KMS-11 (cell line): ENCODE data around the gene VNN1.
"Not testable (repeated sequence)": the region's sequence is repeated elsewhere in the genome, so short reads cannot be mapped to it uniquely, and the experiment has no call there.

Experiments used
- H2AFZ ChIP-seq: fragments of 200-600 bp; sonication (generic); 2 replicates; pipeline ENCODE4 v1.6.1; 2016; ENCODE audit warnings: antibody characterized with exemption, mixed run types, low read depth
- H3K27ac ChIP-seq: fragments of 200-600 bp; sonication (generic); 2 replicates; pipeline ENCODE4 v1.6.1; 2016; ENCODE audit warnings: mild to moderate bottlenecking, mixed run types
- H3K27me3 ChIP-seq: fragments of 200-600 bp; sonication (generic); 2 replicates; pipeline ENCODE4 v1.6.1; 2017; ENCODE audit warnings: mild to moderate bottlenecking, low read depth, mixed run types, moderate library complexity; ENCODE audit not compliant: insufficient read depth
- H3K36me3 ChIP-seq: fragments of 200-600 bp; sonication (generic); 2 replicates; pipeline ENCODE4 v1.6.1; 2017; ENCODE audit warnings: mild to moderate bottlenecking, mixed run types; ENCODE audit not compliant: insufficient read depth
- H3K4me1 ChIP-seq: fragments of 200-600 bp; sonication (generic); 2 replicates; pipeline ENCODE4 v1.6.1; 2016; ENCODE audit warnings: mild to moderate bottlenecking, low read depth, mixed run types; ENCODE audit not compliant: poor library complexity, severe bottlenecking
- H3K4me2 ChIP-seq: fragments of 200-600 bp; sonication (generic); 2 replicates; pipeline ENCODE4 v1.7.0; 2016; ENCODE audit warnings: mild to moderate bottlenecking, mixed run types
- H3K4me3 ChIP-seq: fragments of 200-600 bp; sonication (generic); IDR thresholded peaks from 2 replicates; pipeline ENCODE4 v1.6.1; 2017; ENCODE audit warnings: low read depth, low read length, mixed read lengths; ENCODE audit not compliant: insufficient read depth
- H3K79me2 ChIP-seq: fragments of 200-600 bp; sonication (generic); 2 replicates; pipeline ENCODE4 v1.6.1; 2016; ENCODE audit warnings: low read depth, mixed run types; ENCODE audit not compliant: insufficient read depth
- H3K9ac ChIP-seq: fragments of 200-600 bp; sonication (generic); 2 replicates; pipeline ENCODE4 v1.6.1; 2016; ENCODE audit warnings: mild to moderate bottlenecking, mixed run types
- H4K20me1 ChIP-seq: fragments of 200-600 bp; sonication (generic); 2 replicates; pipeline ENCODE4 v1.6.1; 2016; ENCODE audit warnings: mild to moderate bottlenecking, mixed run types; ENCODE audit not compliant: insufficient read depth
- TF ChIP-seq, protein P1 (sequence below): fragments of 200-600 bp; sonication (generic); conservative IDR thresholded peaks from 2 replicates; pipeline ENCODE4 v1.6.1; 2017; ENCODE audit warnings: low read depth, mild to moderate bottlenecking, antibody characterized with exemption, low read length, moderate library complexity, mixed read lengths

Gene VNN1

DNA sequence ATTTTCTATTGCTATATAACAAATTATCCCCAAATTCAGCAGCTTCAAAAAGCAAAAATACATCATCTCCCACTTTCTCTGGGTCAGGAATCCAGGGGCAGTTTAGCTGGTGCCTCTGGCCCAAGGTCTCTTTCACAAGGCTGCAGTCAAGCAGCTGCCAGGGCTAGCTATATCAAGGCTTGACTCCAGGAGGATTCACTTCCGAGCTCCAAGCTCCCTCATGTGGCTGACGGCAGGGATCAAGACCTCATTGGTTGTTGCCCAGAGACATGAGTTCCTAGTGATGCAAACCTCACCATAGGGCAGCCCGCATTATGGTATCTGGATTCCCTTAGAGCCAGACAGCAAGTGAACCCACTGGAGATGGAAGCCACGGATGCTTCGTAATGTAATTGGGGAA is 1.3 kb upstream of the VNN1 start:
- H3K27me3 ChIP-seq: no peaks in the 10 kb centered on the region
- H3K9ac ChIP-seq: no peak overlapping the region
- no peaks in the 10 kb centered on the region for H3K4me1 ChIP-seq
- TF ChIP-seq, protein P1, sequence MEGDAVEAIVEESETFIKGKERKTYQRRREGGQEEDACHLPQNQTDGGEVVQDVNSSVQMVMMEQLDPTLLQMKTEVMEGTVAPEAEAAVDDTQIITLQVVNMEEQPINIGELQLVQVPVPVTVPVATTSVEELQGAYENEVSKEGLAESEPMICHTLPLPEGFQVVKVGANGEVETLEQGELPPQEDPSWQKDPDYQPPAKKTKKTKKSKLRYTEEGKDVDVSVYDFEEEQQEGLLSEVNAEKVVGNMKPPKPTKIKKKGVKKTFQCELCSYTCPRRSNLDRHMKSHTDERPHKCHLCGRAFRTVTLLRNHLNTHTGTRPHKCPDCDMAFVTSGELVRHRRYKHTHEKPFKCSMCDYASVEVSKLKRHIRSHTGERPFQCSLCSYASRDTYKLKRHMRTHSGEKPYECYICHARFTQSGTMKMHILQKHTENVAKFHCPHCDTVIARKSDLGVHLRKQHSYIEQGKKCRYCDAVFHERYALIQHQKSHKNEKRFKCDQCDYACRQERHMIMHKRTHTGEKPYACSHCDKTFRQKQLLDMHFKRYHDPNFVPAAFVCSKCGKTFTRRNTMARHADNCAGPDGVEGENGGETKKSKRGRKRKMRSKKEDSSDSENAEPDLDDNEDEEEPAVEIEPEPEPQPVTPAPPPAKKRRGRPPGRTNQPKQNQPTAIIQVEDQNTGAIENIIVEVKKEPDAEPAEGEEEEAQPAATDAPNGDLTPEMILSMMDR: no peak
- no peaks in the 10 kb centered on the region for H4K20me1 ChIP-seq
- no peaks in the 10 kb centered on the region for H3K79me2 ChIP-seq
- no peaks in the 10 kb centered on the region for H3K36me3 ChIP-seq
- H3K4me2 ChIP-seq: no peak overlapping the region
- no peak overlapping the region for H2AFZ ChIP-seq
- H3K27ac ChIP-seq: no peak overlapping the region
- H3K4me3 ChIP-seq: no peak overlapping the region

DNA sequence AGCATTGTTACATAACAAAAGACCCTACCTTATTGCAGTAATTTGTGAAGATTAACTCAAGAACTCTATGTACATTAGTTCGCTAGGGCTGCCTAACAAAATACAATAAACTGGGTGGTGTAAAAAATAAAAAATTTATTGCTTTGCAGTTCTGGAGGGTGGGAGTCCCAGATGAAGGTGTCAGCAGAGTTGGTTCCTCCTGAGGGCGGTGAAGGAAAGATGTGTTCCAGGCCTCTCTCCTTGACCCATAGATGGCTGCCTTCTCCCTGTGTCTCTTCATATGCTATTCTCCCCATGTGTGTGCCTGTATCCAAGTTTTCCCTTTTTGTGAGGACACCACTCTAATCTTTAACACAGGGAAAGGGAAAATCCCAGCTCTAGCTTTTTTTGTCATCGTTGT is 305 bp upstream of the VNN1 start:
- H3K4me1 ChIP-seq: no peaks in the 10 kb centered on the region
- H3K27ac ChIP-seq: no peak overlapping the region
- no peak overlapping the region for H3K4me2 ChIP-seq
- H2AFZ ChIP-seq: no peak overlapping the region
- no peaks in the 10 kb centered on the region for H3K79me2 ChIP-seq
- H3K9ac ChIP-seq: no peak overlapping the region
- H3K36me3 ChIP-seq: no peaks in the 10 kb centered on the region
- H3K4me3 ChIP-seq: no peak overlapping the region
- H3K27me3 ChIP-seq: no peaks in the 10 kb centered on the region
- no peaks in the 10 kb centered on the region for H4K20me1 ChIP-seq
- TF ChIP-seq, protein P1: no peak

DNA sequence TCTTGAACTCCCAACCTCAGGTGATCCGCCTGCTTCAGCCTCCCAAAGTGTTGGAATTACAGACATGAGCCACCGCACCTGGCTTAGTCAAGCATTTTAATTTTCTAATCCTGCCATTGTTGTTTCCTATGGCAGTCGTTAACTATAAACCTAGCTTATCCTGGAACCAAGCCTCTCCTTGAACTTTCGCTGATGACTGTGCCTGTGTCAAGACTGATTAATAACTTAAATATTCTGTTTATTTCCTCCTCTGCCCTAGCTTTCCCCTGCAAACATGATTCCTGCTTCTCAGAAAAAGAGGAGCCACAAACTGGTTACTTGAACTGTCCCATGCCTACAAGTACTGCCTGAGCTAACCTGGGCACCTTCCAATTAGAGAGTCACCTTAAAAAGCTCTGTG is 1.5 kb downstream of the VNN1 start:
- Histone ChIP-seq H3K27me3 (no peaks in the 10 kb centered on the region), H3K9ac (no peak overlapping the region), H3K4me3 (no peak overlapping the region), H3K36me3 (no peaks in the 10 kb centered on the region), H4K20me1 (no peaks in the 10 kb centered on the region), H2AFZ (no peak overlapping the region), H3K4me2 (no peak overlapping the region), H3K4me1 (no peaks in the 10 kb centered on the region), H3K27ac (no peak overlapping the region), H3K79me2 (no peaks in the 10 kb centered on the region)
- TF ChIP-seq, protein P1: no peak

DNA sequence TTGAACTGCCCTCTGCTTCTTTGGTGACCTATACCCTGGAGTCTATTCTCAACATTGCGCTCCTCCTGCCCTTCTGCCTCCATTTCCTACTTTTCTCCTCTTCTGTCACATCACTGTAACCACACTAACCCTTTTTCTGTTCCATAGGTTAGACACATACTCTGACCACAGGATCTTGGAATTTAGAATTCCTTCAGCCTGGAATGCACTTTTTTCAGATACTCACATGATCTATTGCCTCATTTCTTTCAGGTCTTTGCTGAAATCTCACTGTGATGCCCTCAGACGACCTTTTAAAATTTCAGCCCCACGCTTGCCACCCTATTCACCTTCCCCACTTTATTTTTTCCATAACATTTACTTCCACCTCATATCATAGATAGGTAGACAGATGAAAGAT is 5.1 kb downstream of the VNN1 start:
- H4K20me1 ChIP-seq: no peaks in the 10 kb centered on the region
- no peaks in the 10 kb centered on the region for H3K27me3 ChIP-seq
- no peak overlapping the region for H3K27ac ChIP-seq
- no peak overlapping the region for H2AFZ ChIP-seq
- no peaks in the 10 kb centered on the region for H3K4me1 ChIP-seq
- H3K36me3 ChIP-seq: no peaks in the 10 kb centered on the region
- H3K4me2 ChIP-seq: no peak overlapping the region
- no peaks in the 10 kb centered on the region for H3K79me2 ChIP-seq
- TF ChIP-seq, protein P1: no peak
- H3K4me3 ChIP-seq: no peak overlapping the region
- no peak overlapping the region for H3K9ac ChIP-seq

DNA sequence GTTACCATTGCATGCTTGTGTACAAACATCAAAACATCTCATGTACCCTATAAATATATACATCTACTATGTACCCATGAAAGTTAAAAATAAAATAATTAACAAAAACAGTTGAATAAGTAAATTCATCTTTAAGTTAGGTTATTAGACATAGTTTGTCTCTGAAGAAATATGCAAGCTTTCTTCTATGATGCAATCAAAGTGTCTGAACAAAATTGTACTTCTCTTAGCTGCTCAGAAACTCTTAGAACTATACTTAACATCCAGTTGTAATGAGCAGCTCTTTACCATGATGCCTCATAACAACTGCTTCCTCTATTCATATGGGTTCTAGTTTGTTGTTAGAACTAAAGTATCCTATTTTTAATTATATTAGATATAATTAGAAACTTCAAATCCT is 5.9 kb downstream of the VNN1 start:
- H3K36me3 ChIP-seq: no peaks in the 10 kb centered on the region
- no peaks in the 10 kb centered on the region for H4K20me1 ChIP-seq
- no peaks in the 10 kb centered on the region for H3K79me2 ChIP-seq
- no peaks in the 10 kb centered on the region for H3K27me3 ChIP-seq
- no peak overlapping the region for H3K27ac ChIP-seq
- no peak overlapping the region for H3K4me2 ChIP-seq
- H3K4me1 ChIP-seq: no peaks in the 10 kb centered on the region
- TF ChIP-seq, protein P1: no peak
- H2AFZ ChIP-seq: no peak overlapping the region
- no peak overlapping the region for H3K9ac ChIP-seq
- no peak overlapping the region for H3K4me3 ChIP-seq

DNA sequence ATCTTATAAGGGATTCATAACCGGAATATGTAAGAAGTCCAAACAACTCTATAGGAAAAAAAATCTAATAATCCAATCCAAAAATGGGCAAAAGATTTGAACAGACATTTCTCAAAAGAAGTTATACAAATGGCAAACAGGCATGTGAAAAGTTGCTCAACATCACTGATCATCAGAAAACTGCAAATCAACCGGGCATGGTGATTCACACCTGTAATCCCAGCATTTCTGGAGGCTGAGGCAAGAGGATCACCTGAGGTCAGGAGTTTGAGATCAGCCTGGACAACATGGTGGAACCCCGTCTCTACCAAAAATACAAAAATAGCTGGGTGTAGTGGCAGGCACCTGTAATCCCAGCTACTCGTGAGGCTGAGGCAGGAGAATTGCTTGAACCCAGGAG is 7.1 kb downstream of the VNN1 start:
- not testable (repeated sequence) for H3K27me3 ChIP-seq, H3K4me2 ChIP-seq, H3K9ac ChIP-seq, H3K36me3 ChIP-seq, H4K20me1 ChIP-seq, H3K79me2 ChIP-seq, H3K4me1 ChIP-seq, H3K27ac ChIP-seq, H3K4me3 ChIP-seq, H2AFZ ChIP-seq
